OCI-M2 (cell line): Measurements from ENCODE around the gene SERPINE2.
"Not testable (repeated sequence)": the region's sequence is repeated elsewhere in the genome, so short reads cannot be mapped to it uniquely, and the experiment has no call there.

Experiments used
- DNase-seq: peaks from one replicate; lab custom pipeline; 2025; ENCODE audit not compliant: unreplicated experiment; lab: John Stamatoyannopoulos, UW

Gene SERPINE2

GRCh38 chr2:224017957-224018356, 21.1 kb downstream of the SERPINE2 start:
- DNase-seq = no peak

GRCh38 chr2:224016963-224017362, 22.1 kb downstream of the SERPINE2 start:
- no peak for DNase-seq

GRCh38 chr2:224014336-224014735, 24.8 kb downstream of the SERPINE2 start:
- DNase-seq = no peak

- DNase-seq = no peak
Observed at GRCh38 chr2:224011837-224012236, 27.2 kb downstream of the SERPINE2 start.

GRCh38 chr2:224009605-224010315, 29.3 kb downstream of the SERPINE2 start:
- no peak for DNase-seq

GRCh38 chr2:224008702-224009261, 30.3 kb downstream of the SERPINE2 start:
- no peak for DNase-seq

- DNase-seq = no peak
Observed at GRCh38 chr2:224004105-224004695, 34.9 kb downstream of the SERPINE2 start.

GRCh38 chr2:224000662-224001061, 38.4 kb downstream of the SERPINE2 start:
- not testable (repeated sequence) for DNase-seq

GRCh38 chr2:223999862-224000261, 39.2 kb downstream of the SERPINE2 start:
- no peak for DNase-seq

- DNase-seq = no peak
Observed at GRCh38 chr2:223998948-223999347, 40.1 kb downstream of the SERPINE2 start.

GRCh38 chr2:223997938-223998337, 41.1 kb downstream of the SERPINE2 start:
- no peak for DNase-seq

GRCh38 chr2:223996391-223996790, 42.7 kb downstream of the SERPINE2 start:
- no peak for DNase-seq

- DNase-seq = no peak
Observed at GRCh38 chr2:223995569-223995968, 43.5 kb downstream of the SERPINE2 start.

GRCh38 chr2:223994562-223995162, 44.4 kb downstream of the SERPINE2 start:
- no peak for DNase-seq

GRCh38 chr2:223993634-223994232, 45.4 kb downstream of the SERPINE2 start:
- no peak for DNase-seq

- no peak for DNase-seq
Observed at GRCh38 chr2:223991611-223992010, 47.5 kb downstream of the SERPINE2 start.

- DNase-seq = no peak
Observed at GRCh38 chr2:223989856-223990232, 49.2 kb downstream of the SERPINE2 start.

GRCh38 chr2:223989206-223989855, 49.8 kb downstream of the SERPINE2 start:
- DNase-seq = no peak

GRCh38 chr2:223981241-223981640, 57.8 kb downstream of the SERPINE2 start:
- no peak for DNase-seq

GRCh38 chr2:223980803-223981202, 58.3 kb downstream of the SERPINE2 start:
- DNase-seq = no peak

- no peak for DNase-seq
Observed at GRCh38 chr2:223980397-223980735, 58.7 kb downstream of the SERPINE2 start.
